CD14-positive monocyte (primary cell): ENCODE results near the gene TTC28. TPM values are rescaled to one million over a fixed set of nuclear protein-coding genes. Genes with fewer than 3 reads are reported as not detected.

Source experiments
- DNase-seq, 3 donors: peaks; one replicate each; pipeline ENCODE4 v3.0.0-alpha.2; 2011 to 2022
- H2AFZ ChIP-seq: 2 replicates; pipeline ENCODE4 v1.6.0; 2012; ENCODE audit warnings: mild to moderate bottlenecking, low read depth, low read length, inconsistent platforms; ENCODE audit not compliant: insufficient read depth, poor library complexity, severe bottlenecking
- H3K27ac ChIP-seq, 2 donors: 1 replicate in 1 of 2; 2 replicates in 1 of 2; pipeline ENCODE4 v1.5.1; 2012 to 2013; ENCODE audit warnings: low read length in 2 of 2, control low read depth in 1 of 2, inconsistent platforms in 1 of 2, low read depth in 1 of 2, mild to moderate bottlenecking in 1 of 2
- H3K27me3 ChIP-seq, 2 donors: one replicate each; pipeline versions ENCODE4 v1.6.0 to v1.6.1; 2011 to 2013; ENCODE audit warnings: low read length in 2 of 2; ENCODE audit not compliant: control insufficient read depth in 2 of 2, insufficient read depth in 2 of 2
- H3K36me3 ChIP-seq, 2 donors: replicated peaks in 1 of 2; 1 replicate in 1 of 2; 2 replicates in 1 of 2; pipeline versions ENCODE4 v1.5.1 to v1.6.1; 2012 to 2013; ENCODE audit warnings: low read length in 2 of 2, control low read depth in 1 of 2, inconsistent platforms in 1 of 2, mild to moderate bottlenecking in 1 of 2; ENCODE audit not compliant: insufficient read depth in 2 of 2, control insufficient read depth in 1 of 2
- H3K4me1 ChIP-seq, 2 donors: 1 replicate in 1 of 2; 2 replicates in 1 of 2; pipeline versions ENCODE4 v1.5.1 to v1.6.1; 2012 to 2013; ENCODE audit warnings: low read length in 2 of 2, control low read depth in 1 of 2, inconsistent platforms in 1 of 2, mild to moderate bottlenecking in 1 of 2, moderate library complexity in 1 of 2; ENCODE audit not compliant: insufficient read depth in 2 of 2, control insufficient read depth in 1 of 2
- H3K4me2 ChIP-seq: replicated peaks from 2 replicates; pipeline ENCODE3; 2012; ENCODE audit warnings: low read length, moderate library complexity, mild to moderate bottlenecking; ENCODE audit not compliant: poor library complexity, severe bottlenecking; ENCODE audit errors: extremely low read depth
- H3K4me3 ChIP-seq, 3 experiments: fragments of 200-600 bp in 1 of 3; sonication (generic) in 1 of 3; replicated peaks in 1 of 3; 1 replicate in 2 of 3; 2 replicates in 1 of 3; pipeline ENCODE4 v1.5.1; 2011 to 2013; ENCODE audit warnings: low read length in 3 of 3, mild to moderate bottlenecking in 3 of 3, control low read depth in 2 of 3, low read depth in 2 of 3, inconsistent platforms in 1 of 3, moderate library complexity in 1 of 3
- H3K79me2 ChIP-seq: 2 replicates; pipeline ENCODE4 v1.6.0; 2012; ENCODE audit warnings: mild to moderate bottlenecking, control low read depth, inconsistent platforms, low read length, moderate library complexity; ENCODE audit not compliant: insufficient read depth
- H3K9ac ChIP-seq: 2 replicates; pipeline ENCODE4 v1.6.0; 2017; ENCODE audit warnings: low read length, mild to moderate bottlenecking; ENCODE audit not compliant: insufficient read depth, poor library complexity, severe bottlenecking
- H3K9me3 ChIP-seq, 2 donors: replicated peaks in 1 of 2; 1 replicate in 1 of 2; 2 replicates in 1 of 2; pipeline versions ENCODE4 v1.5.1 to v1.6.1; 2012 to 2013; ENCODE audit warnings: low read length in 2 of 2, control low read depth in 1 of 2; ENCODE audit not compliant: control insufficient read depth in 1 of 2, insufficient read depth in 1 of 2
- H4K20me1 ChIP-seq: 2 replicates; pipeline ENCODE4 v1.6.0; 2012; ENCODE audit warnings: mild to moderate bottlenecking, low read length, control low read depth, moderate library complexity; ENCODE audit not compliant: insufficient read depth
- H3K27ac Mint-ChIP-seq, 7 donors: one replicate each; pipeline ENCODE4 v1.8.0; 2020; ENCODE audit warnings: mild to moderate bottlenecking in 7 of 7, mixed read lengths in 7 of 7, moderate library complexity in 6 of 7, inconsistent platforms in 2 of 7
- H3K27me3 Mint-ChIP-seq, 3 donors: one replicate each; pipeline ENCODE4 v1.8.0; 2021 to 2022; ENCODE audit warnings: low read depth in 3 of 3, mild to moderate bottlenecking in 3 of 3, mixed read lengths in 3 of 3, moderate library complexity in 3 of 3, inconsistent platforms in 1 of 3
- H3K36me3 Mint-ChIP-seq, 2 donors: one replicate each; pipeline ENCODE4 v1.8.0; 2020; ENCODE audit warnings: mixed read lengths in 2 of 2, inconsistent platforms in 1 of 2, mild to moderate bottlenecking in 1 of 2
- H3K4me1 Mint-ChIP-seq: one replicate; pipeline ENCODE4 v1.8.0; 2020; ENCODE audit warnings: mild to moderate bottlenecking, mixed read lengths
- H3K4me3 Mint-ChIP-seq, 2 donors: one replicate each; pipeline ENCODE4 v1.8.0; 2020; ENCODE audit warnings: mild to moderate bottlenecking in 2 of 2, mixed read lengths in 2 of 2, moderate library complexity in 1 of 2
- H3K9me3 Mint-ChIP-seq, 7 donors: one replicate each; pipeline ENCODE4 v1.8.0; 2020 to 2022; ENCODE audit warnings: mixed read lengths in 7 of 7, mild to moderate bottlenecking in 6 of 7, moderate library complexity in 6 of 7, inconsistent platforms in 2 of 7
- WGBS: methylation state at CpG from one replicate; pipeline ENCODE4 v1.1.5; 2013; ENCODE audit warnings: missing lambda C conversion rate; ENCODE audit not compliant: insufficient coverage; 5-methylcytosine and 5-hydroxymethylcytosine counted together
- intact Hi-C, 2 donors: fragments of 100-400 bp; cut with micrococcal nuclease; formaldehyde crosslinking; loops; one replicate each; pipeline versions ENCODE4 v1.15.0 to v1.15.1; 2023
- polyA plus RNA-seq, 3 donors: library from polyadenylated mRNA; depleted of rRNA in 1 of 3; unstranded in 2 of 3; stranded (reverse) in 1 of 3; fragments of 300-500 nt in 2 of 3; fragments of >200 nt in 1 of 3; fragmentation: Illumina TruSeq in 2 of 3; gene quantifications; 1 replicate in 2 of 3; 2 replicates in 1 of 3; pipeline ENCODE4 v1.2.3, GENCODE V29; 2012 to 2021
- TF ChIP-seq, protein P1 (sequence below): fragments of 200-600 bp; IDR thresholded peaks from one replicate; pipeline ENCODE4 v1.8.0; 2022; ENCODE audit warnings: antibody characterized with exemption, mild to moderate bottlenecking

TTC28 gene
- polyA plus RNA-seq, 3 donors, result 0.24 to 0.61 TPM; not detected in 1

DNA sequence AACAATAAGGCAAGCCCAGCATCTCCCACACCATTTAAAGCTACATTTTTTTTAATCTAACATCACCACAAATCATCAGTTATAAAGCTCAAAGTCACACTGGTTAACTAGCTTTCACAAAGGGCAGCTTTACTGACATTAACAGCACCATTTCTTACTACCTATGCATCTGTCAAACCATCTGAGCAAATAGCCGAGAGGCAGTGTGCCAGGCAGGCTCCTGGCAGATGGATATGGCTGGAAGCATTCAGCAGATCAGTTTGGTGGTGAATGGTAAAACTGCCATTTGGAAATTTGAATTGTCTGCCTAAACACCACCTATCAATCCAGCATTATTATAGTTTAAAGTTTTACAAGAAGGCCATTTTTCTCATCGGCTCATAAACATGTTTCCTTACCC, 131.2 kb downstream of the TTC28 start:
- Histone ChIP-seq H3K4me3 (no peak overlapping the region), H2AFZ (no peak overlapping the region), H3K27me3 (no peaks in the 10 kb centered on the region), H3K9ac (no peak overlapping the region), H3K36me3 (no peaks in the 10 kb centered on the region), H4K20me1 (no peaks in the 10 kb centered on the region), H3K27ac (no peak overlapping the region), H3K79me2 (no peaks in the 10 kb centered on the region), H3K4me2 (no peak overlapping the region), H3K4me1 (no peaks in the 10 kb centered on the region), H3K9me3 (no peaks in the 10 kb centered on the region)
- Mint-ChIP-seq H3K27me3 (no peaks in the 10 kb centered on the region), H3K4me3 (no peak overlapping the region), H3K9me3 (peaks cover 3 to 14% (median 7%) of the 10 kb centered on the region in 7 donors), H3K27ac (no peak overlapping the region), H3K4me1 (no peaks in the 10 kb centered on the region), H3K36me3 (no peaks in the 10 kb centered on the region)
- no peak for DNase-seq
- WGBS, result 100% methylated on average over 1 of the region's 2 CpGs
- TF ChIP-seq, protein P1, sequence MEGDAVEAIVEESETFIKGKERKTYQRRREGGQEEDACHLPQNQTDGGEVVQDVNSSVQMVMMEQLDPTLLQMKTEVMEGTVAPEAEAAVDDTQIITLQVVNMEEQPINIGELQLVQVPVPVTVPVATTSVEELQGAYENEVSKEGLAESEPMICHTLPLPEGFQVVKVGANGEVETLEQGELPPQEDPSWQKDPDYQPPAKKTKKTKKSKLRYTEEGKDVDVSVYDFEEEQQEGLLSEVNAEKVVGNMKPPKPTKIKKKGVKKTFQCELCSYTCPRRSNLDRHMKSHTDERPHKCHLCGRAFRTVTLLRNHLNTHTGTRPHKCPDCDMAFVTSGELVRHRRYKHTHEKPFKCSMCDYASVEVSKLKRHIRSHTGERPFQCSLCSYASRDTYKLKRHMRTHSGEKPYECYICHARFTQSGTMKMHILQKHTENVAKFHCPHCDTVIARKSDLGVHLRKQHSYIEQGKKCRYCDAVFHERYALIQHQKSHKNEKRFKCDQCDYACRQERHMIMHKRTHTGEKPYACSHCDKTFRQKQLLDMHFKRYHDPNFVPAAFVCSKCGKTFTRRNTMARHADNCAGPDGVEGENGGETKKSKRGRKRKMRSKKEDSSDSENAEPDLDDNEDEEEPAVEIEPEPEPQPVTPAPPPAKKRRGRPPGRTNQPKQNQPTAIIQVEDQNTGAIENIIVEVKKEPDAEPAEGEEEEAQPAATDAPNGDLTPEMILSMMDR, result no peak
- intact Hi-C loops, result no loop called here

DNA sequence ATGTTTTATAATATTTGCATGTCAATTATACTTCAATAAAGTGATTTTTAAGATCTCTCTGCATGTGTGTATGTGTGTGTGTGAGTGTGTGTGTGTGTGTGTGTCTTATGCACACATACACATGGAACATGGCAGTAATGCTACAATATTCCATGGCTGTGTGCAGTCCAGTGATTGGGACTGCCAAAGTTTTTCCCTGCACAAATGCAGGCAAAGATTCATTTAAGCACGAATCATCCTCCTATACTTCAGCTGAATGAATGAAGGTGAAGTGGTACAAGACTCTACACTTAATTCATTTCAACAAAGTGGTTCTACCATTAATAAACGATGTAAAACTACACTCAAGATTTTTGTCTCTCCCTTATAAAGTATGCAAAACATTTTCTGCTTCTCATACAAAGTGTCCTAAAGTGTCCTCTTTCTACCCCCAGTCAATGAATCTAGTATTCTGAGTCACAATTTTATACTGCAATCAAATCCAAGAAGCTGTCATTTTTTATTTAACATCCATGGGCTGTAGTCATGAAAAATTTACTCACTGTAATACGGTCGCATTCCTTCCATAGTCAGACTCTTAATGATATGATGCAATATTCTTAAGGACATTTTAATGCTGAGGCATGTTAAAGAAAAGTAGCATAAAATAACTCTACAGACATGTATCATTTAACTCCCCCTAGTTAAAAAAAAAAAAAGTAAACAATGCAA, 132.4 kb downstream of the TTC28 start:
- TF ChIP-seq, protein P1, result no peak
- Histone ChIP-seq H3K79me2 (no peaks in the 10 kb centered on the region), H3K9ac (no peak overlapping the region), H3K9me3 (no peaks in the 10 kb centered on the region), H3K36me3 (no peaks in the 10 kb centered on the region), H3K4me1 (no peaks in the 10 kb centered on the region), H3K27me3 (no peaks in the 10 kb centered on the region), H3K4me3 (no peak overlapping the region), H2AFZ (no peak overlapping the region), H3K27ac (no peak overlapping the region), H3K4me2 (no peak overlapping the region), H4K20me1 (no peaks in the 10 kb centered on the region)
- Mint-ChIP-seq H3K9me3 (peaks cover 0 to 13% (median 6%) of the 10 kb centered on the region in 7 donors), H3K36me3 (no peaks in the 10 kb centered on the region), H3K4me3 (no peak overlapping the region), H3K27me3 (no peaks in the 10 kb centered on the region), H3K27ac (no peak overlapping the region), H3K4me1 (no peaks in the 10 kb centered on the region)
- intact Hi-C loops, result no loop called here
- no peak for DNase-seq
- no CpG with 5 or more reads among the region's 4 CpGs for WGBS
